RWPE1 (cell line): ENCODE results near the gene SEC61B.

Source experiments
- CTCF ChIA-PET: fragments of 350-600 bp; sonication (Branson Sonifier 250); formaldehyde crosslinking; extraction: SDS; loops from one replicate; lab custom pipeline; 2021; lab: Yijun Ruan, JAX
- POLR2A ChIA-PET: fragments of 400-600 bp; formaldehyde crosslinking; extraction: SDS; loops from one replicate; lab custom pipeline; 2020; ENCODE audit warnings: antibody characterized with exemption; ENCODE audit not compliant: low non-redundant PET; lab: Yijun Ruan, JAX
- DNase-seq: peaks from one replicate; pipeline ENCODE4 v3.0.0; 2012; ENCODE audit warnings: low spot score
- H3K27ac ChIP-seq: fragments of 450-650 bp; 2 replicates; pipeline ENCODE4 v1.5.1; 2017
- CTCF ChIP-seq: fragments of 450-650 bp; conservative IDR thresholded peaks from 2 replicates; pipeline ENCODE4 v1.5.1; 2017; ENCODE audit warnings: low read depth, mild to moderate bottlenecking

Gene SEC61B

GRCh38 chr9:99262949-99263418 is 40.9 kb downstream of the SEC61B start:
- POLR2A ChIA-PET: no interaction called here
- CTCF ChIA-PET: no interaction called here

DNA sequence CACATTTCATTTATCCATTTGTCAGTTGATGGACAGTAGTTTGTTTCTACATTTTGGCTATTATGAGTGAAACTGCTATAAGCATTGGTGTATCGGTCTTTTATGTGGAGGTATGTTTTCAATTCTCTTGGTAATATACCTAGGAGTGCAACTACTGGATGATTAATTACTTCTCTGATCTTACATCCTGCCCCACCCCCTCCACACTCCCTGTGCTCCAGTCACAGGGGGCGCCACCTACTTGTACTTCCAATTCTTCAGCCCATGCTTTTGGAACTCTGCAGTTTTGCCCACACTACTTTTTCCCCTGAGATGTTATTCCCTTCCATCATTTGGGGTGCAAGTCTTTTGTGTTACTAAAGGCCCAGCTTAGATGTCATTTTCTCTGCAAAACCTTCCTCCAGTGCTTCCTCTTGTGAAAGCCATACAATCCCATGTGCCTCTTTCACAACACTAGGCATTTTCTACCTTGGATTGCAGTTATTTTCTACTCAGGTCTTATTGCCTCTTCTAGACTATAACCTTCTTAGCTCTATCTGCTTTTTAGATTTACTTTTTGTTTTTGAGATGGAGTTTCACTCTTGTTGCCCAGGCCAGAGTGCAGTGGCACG is 42.1 kb downstream of the SEC61B start:
- ChIA-PET POLR2A (no interaction called here), CTCF (interaction anchor here (0.6 kb wide), 1 partner anchor 78 kb away, joined by 3 read pairs; no protein-coding TSS in a partner anchor)
- no peak overlapping the region for H3K27ac ChIP-seq
- TF ChIP-seq CTCF: no peak
- DNase-seq: no peak

More at GRCh38 chr9:99262949-99263418, 40.9 kb downstream of the SEC61B start:
- no peak for TF ChIP-seq CTCF
- no peak overlapping the region for H3K27ac ChIP-seq
- no peak for DNase-seq

GRCh38 chr9:99265691-99266090 is 43.6 kb downstream of the SEC61B start:
- POLR2A ChIA-PET: no interaction called here
- DNase-seq: no peak
- no peak overlapping the region for H3K27ac ChIP-seq
- CTCF ChIA-PET: interaction anchor here (0.5 to 1.4 kb wide), 4 partner anchors 24 to 287 kb away, joined by 3 to 12 read pairs (median 4); no protein-coding TSS in a partner anchor
- no peak for TF ChIP-seq CTCF

DNA sequence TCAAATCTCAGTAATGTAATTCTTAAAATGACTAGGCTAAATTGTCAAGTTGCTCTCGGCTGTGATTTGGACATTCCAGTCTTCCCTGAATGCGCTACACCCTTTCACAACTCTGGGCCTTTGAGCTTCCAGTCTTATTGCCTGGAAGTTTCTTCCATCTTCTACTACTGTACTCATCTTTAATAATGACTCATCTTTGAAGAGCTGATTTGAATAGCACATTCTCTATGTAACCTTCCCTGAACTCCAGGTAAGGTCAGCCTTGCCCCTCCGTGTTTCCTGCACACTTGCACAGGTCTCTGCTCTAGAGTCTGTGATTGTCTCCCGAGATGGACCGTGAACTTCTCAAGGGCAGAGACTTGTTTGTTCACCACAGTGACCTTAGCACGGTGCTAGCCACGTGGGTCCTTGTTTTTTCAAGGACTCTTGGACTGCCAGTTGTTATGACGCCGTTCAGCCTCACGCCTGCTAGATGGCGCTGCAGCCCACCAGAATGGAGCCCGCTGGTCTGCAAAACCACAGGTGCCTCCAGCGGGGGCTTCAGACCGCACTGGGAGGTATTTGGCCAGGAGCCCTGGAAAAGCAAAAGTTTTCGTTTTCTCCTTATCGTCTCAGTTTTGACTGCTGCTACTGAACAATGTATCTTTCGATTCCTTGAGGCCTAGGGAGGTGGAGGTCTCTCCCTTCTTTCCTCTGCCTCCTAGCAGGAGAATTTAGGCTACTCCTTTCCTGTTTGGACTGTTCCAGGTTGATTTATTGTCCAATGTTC is 44.4 kb downstream of the SEC61B start:
- POLR2A ChIA-PET: no interaction called here
- TF ChIP-seq CTCF: peak; percentile 83
- peak; percentile 54 for DNase-seq
- H3K27ac ChIP-seq: no peak overlapping the region
- CTCF ChIA-PET: interaction anchor here (0.5 to 1.4 kb wide), 5 partner anchors 25 to 616 kb away, joined by 3 to 12 read pairs (median 5); no protein-coding TSS in a partner anchor

DNA sequence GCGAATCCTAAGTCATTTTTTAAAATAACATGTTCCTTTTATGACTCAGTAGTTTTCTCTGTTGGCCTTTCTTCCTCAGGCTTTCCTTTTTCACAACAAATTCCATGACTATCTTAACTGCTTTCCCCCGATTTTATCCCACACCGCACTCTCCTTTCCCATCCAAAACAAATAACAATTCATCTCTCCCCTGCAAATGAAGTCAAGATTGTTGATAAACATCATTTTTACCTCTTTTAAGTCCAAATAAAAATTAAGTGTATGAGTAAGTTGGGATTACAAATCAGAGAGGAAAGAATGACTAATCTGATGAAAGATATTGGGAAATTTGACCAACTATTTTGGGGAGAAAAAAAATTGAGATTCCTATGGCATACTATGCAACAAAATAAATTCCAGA is 47.3 kb downstream of the SEC61B start:
- no peak for TF ChIP-seq CTCF
- no peak overlapping the region for H3K27ac ChIP-seq
- CTCF ChIA-PET: no interaction called here
- no peak for DNase-seq
- POLR2A ChIA-PET: no interaction called here

DNA sequence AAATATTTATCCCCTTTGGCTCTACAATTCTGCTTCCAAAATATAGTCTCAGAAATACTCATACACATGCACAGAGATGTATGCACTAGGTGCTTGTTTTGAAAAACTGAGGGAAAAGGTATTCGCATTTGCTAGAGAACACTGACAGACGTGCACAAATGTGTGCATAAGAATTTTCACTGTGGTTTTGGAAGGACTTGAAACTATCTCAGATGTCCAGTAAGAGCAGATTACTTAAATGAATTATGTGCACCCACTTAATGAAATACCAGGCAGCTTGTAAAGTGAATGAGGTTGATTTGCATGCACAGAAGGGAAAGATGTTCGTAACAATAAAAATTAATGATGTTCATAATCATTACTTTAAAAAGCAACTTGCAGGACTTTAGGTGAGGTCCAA is 48.4 kb downstream of the SEC61B start:
- ChIA-PET CTCF (no interaction called here), POLR2A (no interaction called here)
- no peak for DNase-seq
- H3K27ac ChIP-seq: no peak overlapping the region
- TF ChIP-seq CTCF: no peak
